H9 (cell line): ENCODE results near the gene SCN2B. TPM values are rescaled to one million over a fixed set of nuclear protein-coding genes. Genes with fewer than 3 reads are reported as not detected.
A peak's percentile ranks its signal among the peaks of the same experiment; 100 is the strongest.

Experiments used
- DNase-seq: peaks from one replicate; pipeline ENCODE4 v3.0.0-alpha.2; 2017
- H2AFZ ChIP-seq: one replicate; pipeline ENCODE4 v1.6.1; 2013; ENCODE audit warnings: mild to moderate bottlenecking, low read length, control low read depth, moderate library complexity
- H2AK5ac ChIP-seq: 2 replicates; pipeline ENCODE4 v1.6.1; 2013; ENCODE audit warnings: low read length, control low read depth, mixed read lengths; ENCODE audit not compliant: insufficient read length
- H2BK120ac ChIP-seq: one replicate; pipeline ENCODE4 v1.6.1; 2013; ENCODE audit warnings: low read depth, mild to moderate bottlenecking, low read length, control low read depth, inconsistent platforms; ENCODE audit not compliant: poor library complexity, severe bottlenecking
- H2BK12ac ChIP-seq: 2 replicates; pipeline ENCODE4 v1.6.1; 2013; ENCODE audit warnings: low read length, control low read depth, mixed read lengths, low read depth; ENCODE audit not compliant: insufficient read length
- H2BK15ac ChIP-seq: 2 replicates; pipeline ENCODE4 v1.6.1; 2013; ENCODE audit warnings: low read depth, low read length, control low read depth
- H2BK20ac ChIP-seq: one replicate; pipeline ENCODE4 v1.6.1; 2013; ENCODE audit warnings: low read depth, mild to moderate bottlenecking, low read length, control low read depth, inconsistent platforms; ENCODE audit not compliant: poor library complexity, severe bottlenecking
- H2BK5ac ChIP-seq: 2 replicates; pipeline ENCODE4 v1.6.1; 2013; ENCODE audit warnings: low read length, control low read depth, mixed read lengths; ENCODE audit not compliant: insufficient read length
- H3K14ac ChIP-seq: 2 replicates; pipeline ENCODE4 v1.6.1; 2013; ENCODE audit warnings: low read length, control low read depth; ENCODE audit not compliant: insufficient read depth
- H3K18ac ChIP-seq: 2 replicates; pipeline ENCODE4 v1.6.1; 2013; ENCODE audit warnings: low read depth, mild to moderate bottlenecking, mixed read lengths, low read length, control low read depth; ENCODE audit not compliant: insufficient read length
- H3K23ac ChIP-seq: 2 replicates; pipeline ENCODE4 v1.6.1; 2013; ENCODE audit warnings: low read length, control low read depth, mixed read lengths, low read depth; ENCODE audit not compliant: insufficient read length
- H3K23me2 ChIP-seq: 2 replicates; pipeline ENCODE4 v1.6.1; 2013; ENCODE audit warnings: low read depth, mild to moderate bottlenecking, mixed read lengths, low read length, control low read depth; ENCODE audit not compliant: insufficient read length, poor library complexity, severe bottlenecking
- H3K27ac ChIP-seq: 2 replicates; pipeline ENCODE4 v1.5.1; 2013; ENCODE audit warnings: low read length, control low read depth, mixed read lengths, low read depth; ENCODE audit not compliant: insufficient read length
- H3K27me3 ChIP-seq: 2 replicates; pipeline ENCODE4 v1.6.1; 2013; ENCODE audit warnings: low read length, control low read depth, inconsistent platforms; ENCODE audit not compliant: insufficient read depth
- H3K4ac ChIP-seq: 2 replicates; pipeline ENCODE4 v1.6.1; 2013; ENCODE audit warnings: low read depth, mild to moderate bottlenecking, control low read depth, inconsistent platforms, low read length, moderate library complexity
- H3K4me1 ChIP-seq: 2 replicates; pipeline ENCODE4 v1.6.1; 2013; ENCODE audit warnings: low read length, control low read depth, inconsistent platforms; ENCODE audit not compliant: insufficient read depth
- H3K4me2 ChIP-seq: 2 replicates; pipeline ENCODE4 v1.6.1; 2013; ENCODE audit warnings: low read length, control low read depth, mixed read lengths; ENCODE audit not compliant: insufficient read length, insufficient read depth
- H3K56ac ChIP-seq: 2 replicates; pipeline ENCODE4 v1.6.1; 2013; ENCODE audit warnings: low read depth, mild to moderate bottlenecking, mixed read lengths, low read length, control low read depth; ENCODE audit not compliant: insufficient read length
- H3K79me1 ChIP-seq: 2 replicates; pipeline ENCODE4 v1.6.1; 2013; ENCODE audit warnings: low read depth, mild to moderate bottlenecking, moderate library complexity, low read length, control low read depth, inconsistent platforms; ENCODE audit not compliant: insufficient read depth, poor library complexity, severe bottlenecking
- H3K79me2 ChIP-seq: 2 replicates; pipeline ENCODE4 v1.6.1; 2013; ENCODE audit warnings: low read length, control low read depth, inconsistent platforms; ENCODE audit not compliant: insufficient read depth
- H3K9ac ChIP-seq: 2 replicates; pipeline ENCODE4 v1.6.1; 2013; ENCODE audit warnings: low read length, control low read depth, mixed read lengths; ENCODE audit not compliant: insufficient read length; ENCODE audit errors: extremely low read depth
- H3K9me3 ChIP-seq: one replicate; pipeline ENCODE4 v1.6.1; 2013; ENCODE audit warnings: low read depth, low read length, inconsistent platforms; ENCODE audit not compliant: control insufficient read depth
- H3T11ph ChIP-seq: one replicate; pipeline ENCODE4 v1.6.1; 2013; ENCODE audit warnings: mild to moderate bottlenecking, low read length, control low read depth, inconsistent platforms
- H4K20me1 ChIP-seq: one replicate; pipeline ENCODE4 v1.6.1; 2013; ENCODE audit not compliant: control insufficient read depth, insufficient read length, insufficient read depth
- H4K5ac ChIP-seq: 2 replicates; pipeline ENCODE4 v1.6.1; 2013; ENCODE audit warnings: low read depth, mild to moderate bottlenecking, mixed read lengths, low read length, control low read depth; ENCODE audit not compliant: insufficient read length
- H4K8ac ChIP-seq: replicated peaks from 2 replicates; pipeline ENCODE4 v1.6.1; 2013; ENCODE audit warnings: low read length, control low read depth, mixed read lengths, low read depth; ENCODE audit not compliant: insufficient read length
- H4K91ac ChIP-seq: 2 replicates; pipeline ENCODE4 v1.6.1; 2013; ENCODE audit warnings: low read depth, mild to moderate bottlenecking, moderate library complexity, mixed read lengths, low read length, control low read depth; ENCODE audit not compliant: insufficient read length
- H3K27ac Mint-ChIP-seq, 3 experiments: 2 replicates in 2 of 3; 3 replicates in 1 of 3; pipeline ENCODE4 v1.8.0; 2020 to 2021; ENCODE audit warnings: mixed read lengths in 3 of 3, mild to moderate bottlenecking in 1 of 3, moderate library complexity in 1 of 3
- H3K27me3 Mint-ChIP-seq: 2 replicates; pipeline ENCODE4 v1.8.0; 2021; ENCODE audit warnings: low read depth, mild to moderate bottlenecking, moderate library complexity, mixed read lengths
- H3K36me3 Mint-ChIP-seq, 3 experiments: 2 replicates in 2 of 3; 3 replicates in 1 of 3; pipeline ENCODE4 v1.8.0; 2020 to 2021; ENCODE audit warnings: low read depth in 3 of 3, mixed read lengths in 3 of 3; ENCODE audit not compliant: insufficient read depth in 1 of 3
- H3K4me1 Mint-ChIP-seq, 2 experiments: 2 replicates each; pipeline ENCODE4 v1.8.0; 2020; ENCODE audit warnings: mixed read lengths in 2 of 2
- H3K4me3 Mint-ChIP-seq, 2 experiments: 2 replicates in 1 of 2; 3 replicates in 1 of 2; pipeline ENCODE4 v1.8.0; 2020 to 2021; ENCODE audit warnings: mild to moderate bottlenecking in 2 of 2, mixed read lengths in 2 of 2, moderate library complexity in 1 of 2
- H3K9me3 Mint-ChIP-seq, 2 experiments: 2 replicates in 1 of 2; 3 replicates in 1 of 2; pipeline ENCODE4 v1.8.0; 2020; ENCODE audit warnings: mild to moderate bottlenecking in 2 of 2, mixed read lengths in 2 of 2, moderate library complexity in 1 of 2
- CTCF ChIP-seq: fragments of 200-600 bp; sonication (generic); conservative IDR thresholded peaks from 3 replicates; pipeline ENCODE4 v1.8.0; 2021; ENCODE audit warnings: antibody characterized with exemption, mild to moderate bottlenecking
- WGBS: extraction: QIAGEN DNeasy Blood & Tissue Kit; methylation state at CpG from one replicate; pipeline ENCODE4 v1.1.7; 2013; ENCODE audit warnings: missing lambda C conversion rate, low lambda C conversion rate, mixed read lengths; ENCODE audit not compliant: insufficient read length; ENCODE audit errors: extremely low coverage; 5-methylcytosine and 5-hydroxymethylcytosine counted together
- total RNA-seq: library from RNA; stranded (reverse); gene quantifications from 2 replicates; pipeline ENCODE4 v1.2.1, GENCODE V29; 2021

The SCN2B gene
- total RNA-seq, 1 experiment from 2014 or later: not detected

DNA sequence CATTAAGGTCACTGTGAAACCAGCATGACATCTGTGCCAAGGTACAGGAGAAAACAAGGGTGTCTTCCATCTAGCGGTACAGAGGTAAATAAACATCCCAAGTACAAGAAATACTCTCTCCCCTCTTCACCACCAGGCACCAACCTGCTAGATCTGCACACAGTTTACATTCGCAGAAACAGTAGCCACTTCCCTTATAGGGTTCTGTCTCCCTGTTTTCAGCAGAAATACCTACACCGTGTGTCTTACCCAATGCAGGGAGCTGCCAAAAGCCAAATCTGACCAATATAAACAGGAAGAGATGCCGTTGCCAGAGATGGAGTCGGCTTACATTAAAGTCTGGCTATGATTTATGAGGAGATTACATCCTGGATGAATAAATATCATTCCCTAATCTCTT, 25.0 kb downstream of the SCN2B start:
- peaks cover 94% of the 10 kb centered on the region for H3K27me3 Mint-ChIP-seq
- H3K27me3 ChIP-seq: peaks cover 56% of the 10 kb centered on the region
- H3K4me1 ChIP-seq: peaks cover 11% of the 10 kb centered on the region

More for the DNA sequence above, 25.0 kb downstream of the SCN2B start:
- Histone ChIP-seq H2BK15ac (no peak overlapping the region), H3K23me2 (peaks cover 22% of the 10 kb centered on the region), H4K20me1 (no peaks in the 10 kb centered on the region), H4K91ac (no peak overlapping the region), H3K27ac (no peak overlapping the region), H3K14ac (no peak overlapping the region), H3K4ac (no peak overlapping the region), H3T11ph (no peak overlapping the region), H2AK5ac (no peak overlapping the region), H3K18ac (no peak overlapping the region), H2BK120ac (no peak overlapping the region), H3K56ac (no peak overlapping the region), H2AFZ (no peak overlapping the region), H3K23ac (no peak overlapping the region), H4K8ac (no peak overlapping the region), H4K5ac (no peak overlapping the region), H3K9me3 (no peaks in the 10 kb centered on the region), H2BK12ac (no peak overlapping the region), H2BK20ac (no peak overlapping the region), H3K79me2 (no peaks in the 10 kb centered on the region), H3K9ac (no peak overlapping the region), H3K79me1 (no peaks in the 10 kb centered on the region), H3K4me2 (peak overlapping the region; percentile 85), H2BK5ac (no peak overlapping the region)
- no peak for TF ChIP-seq CTCF
- Mint-ChIP-seq H3K4me3 (peak overlapping the region in 1 of 2 experiments; percentile 83; a peak in 3 of 5 replicates), H3K36me3 (no peaks in the 10 kb centered on the region; a peak in 1 of 7 replicates), H3K27ac (no peak overlapping the region), H3K9me3 (no peaks in the 10 kb centered on the region; a peak in 2 of 5 replicates), H3K4me1 (peaks cover 47 to 66% of the 10 kb centered on the region in 2 experiments)
- DNase-seq: no peak
- WGBS: no CpG with 5 or more reads among the region's 5 CpGs
